HEK293 (cell line): ENCODE data around the gene NDUFB10.

Experiments used
- CTCF ChIP-seq: fragments of 450-650 bp; formaldehyde crosslinking; IDR thresholded peaks from 2 replicates; pipeline ENCODE4 v1.5.1; 2016; ENCODE audit warnings: missing biosample characterization, missing genetic modification characterization
- ZNF26 ChIP-seq: fragments of 450-650 bp; formaldehyde crosslinking; IDR thresholded peaks from 2 replicates; pipeline ENCODE4 v1.5.1; 2016; ENCODE audit warnings: missing biosample characterization, missing genetic modification characterization
- ZNF629 ChIP-seq: fragments of 450-650 bp; formaldehyde crosslinking; IDR thresholded peaks from 2 replicates; pipeline ENCODE4 v1.5.1; 2017; ENCODE audit warnings: missing biosample characterization, missing genetic modification characterization

GRCh38 chr16:1942810-1943726 lies 16.3 kb upstream of the NDUFB10 start, which contains the start of gene MSRB1:
- TF ChIP-seq ZNF26 (tag by site-specific recombination) (no peak), CTCF (tag by site-specific recombination) (peak; percentile 48; the same call in 1 of the 2 replicates), ZNF629 (peak; percentile 61; the same call in 1 of the 2 replicates)
